Liver (tissue), 9 donors: ENCODE measurements around the gene RAP1GAP2. TPM values are rescaled to one million over a fixed set of nuclear protein-coding genes. Genes with fewer than 3 reads are reported as not detected.

Experiments used
- DNase-seq: peaks from one replicate; pipeline ENCODE4 v3.0.0-alpha.2; 2017; ENCODE audit warnings: low spot score
- H3K27ac ChIP-seq, 2 donors: one replicate each; pipeline ENCODE4 v1.7.0; 2013; ENCODE audit warnings: inconsistent platforms in 2 of 2, low read length in 2 of 2, control low read depth in 1 of 2, low read depth in 1 of 2, mild to moderate bottlenecking in 1 of 2
- H3K27me3 ChIP-seq, 4 donors: one replicate each; pipeline versions ENCODE4 v1.6.1 to v1.7.0; 2013; ENCODE audit warnings: low read length in 3 of 4, inconsistent platforms in 1 of 4, mild to moderate bottlenecking in 1 of 4, moderate library complexity in 1 of 4; ENCODE audit not compliant: control insufficient read depth in 4 of 4, insufficient read depth in 4 of 4
- H3K36me3 ChIP-seq, 4 donors: one replicate each; pipeline versions ENCODE4 v1.6.1 to v1.7.0; 2013; ENCODE audit warnings: low read length in 3 of 4, mild to moderate bottlenecking in 3 of 4, low read depth in 1 of 4, moderate library complexity in 1 of 4; ENCODE audit not compliant: control insufficient read depth in 4 of 4, insufficient read depth in 3 of 4
- H3K4me1 ChIP-seq, 4 donors: one replicate each; pipeline versions ENCODE4 v1.6.1 to v1.7.0; 2013; ENCODE audit warnings: low read length in 3 of 4, mild to moderate bottlenecking in 3 of 4, moderate library complexity in 1 of 4; ENCODE audit not compliant: control insufficient read depth in 4 of 4, insufficient read depth in 4 of 4
- H3K4me3 ChIP-seq, 3 donors: one replicate each; pipeline versions ENCODE4 v1.6.1 to v1.7.0; 2013; ENCODE audit warnings: low read length in 3 of 3, control low read depth in 1 of 3, low read depth in 1 of 3, mild to moderate bottlenecking in 1 of 3
- H3K9ac ChIP-seq, 2 donors: one replicate each; pipeline ENCODE4 v1.7.0; 2013; ENCODE audit warnings: low read length in 2 of 2, mild to moderate bottlenecking in 2 of 2, moderate library complexity in 2 of 2, control low read depth in 1 of 2, low read depth in 1 of 2
- H3K9me3 ChIP-seq, 4 donors: one replicate each; pipeline versions ENCODE4 v1.6.1 to v1.7.0; 2013; ENCODE audit warnings: low read length in 3 of 4; ENCODE audit not compliant: control insufficient read depth in 4 of 4
- EGR1 ChIP-seq, 2 donors: IDR thresholded peaks; 2 replicates each; pipeline ENCODE4 v1.6.1; 2016 to 2018; ENCODE audit warnings: antibody characterized with exemption in 2 of 2, low read depth in 2 of 2
- FOXA1 ChIP-seq: IDR thresholded peaks from 2 replicates; pipeline ENCODE4 v1.6.1; 2016; ENCODE audit warnings: antibody characterized with exemption
- GABPA ChIP-seq, 2 donors: IDR thresholded peaks in 1 of 2; conservative IDR thresholded peaks in 1 of 2; 2 replicates each; pipeline ENCODE4 v1.6.1; 2016; ENCODE audit warnings: antibody characterized with exemption in 2 of 2, mild to moderate bottlenecking in 1 of 2, moderate library complexity in 1 of 2
- HNF4A ChIP-seq, 2 donors: conservative IDR thresholded peaks; 2 replicates each; pipeline ENCODE4 v1.6.1; 2016; ENCODE audit warnings: antibody characterized with exemption in 2 of 2, mild to moderate bottlenecking in 2 of 2
- HNF4G ChIP-seq: IDR thresholded peaks from 2 replicates; pipeline ENCODE4 v1.6.1; 2016; ENCODE audit warnings: antibody characterized with exemption
- JUND ChIP-seq, 2 donors: IDR thresholded peaks; 2 replicates each; pipeline ENCODE4 v1.6.1; 2016; ENCODE audit warnings: antibody characterized with exemption in 2 of 2
- NR2F2 ChIP-seq: IDR thresholded peaks from 2 replicates; pipeline ENCODE4 v1.6.1; 2016; ENCODE audit warnings: antibody characterized with exemption
- RAD21 ChIP-seq, 2 donors: IDR thresholded peaks; 2 replicates each; pipeline ENCODE4 v1.6.1; 2016; ENCODE audit warnings: antibody characterized with exemption in 2 of 2, mild to moderate bottlenecking in 2 of 2
- RXRA ChIP-seq, 2 donors: IDR thresholded peaks; 2 replicates each; pipeline ENCODE4 v1.6.1; 2017 to 2018; ENCODE audit warnings: antibody characterized with exemption in 2 of 2, mild to moderate bottlenecking in 1 of 2
- SP1 ChIP-seq: IDR thresholded peaks from 2 replicates; pipeline ENCODE4 v1.6.1; 2018; ENCODE audit warnings: antibody characterized with exemption, mild to moderate bottlenecking
- TAF1 ChIP-seq: conservative IDR thresholded peaks from 2 replicates; pipeline ENCODE4 v1.6.1; 2016; ENCODE audit warnings: antibody characterized with exemption, mild to moderate bottlenecking
- YY1 ChIP-seq: IDR thresholded peaks from 2 replicates; pipeline ENCODE4 v1.6.1; 2016; ENCODE audit warnings: antibody characterized with exemption, mild to moderate bottlenecking
- WGBS: extraction: QIAGEN DNeasy Blood & Tissue Kit; methylation state at CpG from one replicate; pipeline ENCODE4 v1.1.7; 2013; 5-methylcytosine and 5-hydroxymethylcytosine counted together
- polyA plus RNA-seq, 2 donors: library from polyadenylated mRNA; stranded (reverse) in 1 of 2; unstranded in 1 of 2; fragments of 200-250 nt in 1 of 2; fragments of >200 nt in 1 of 2; fragmentation: Nextera tagmentation in 1 of 2; extraction: Ambion mirVana in 1 of 2; gene quantifications; one replicate each; pipeline versions ENCODE4 v1.2.1 to v1.2.3, GENCODE V29; 2013 to 2015
- total RNA-seq, 2 donors: library from RNA; depleted of rRNA; stranded (reverse); fragments of >200 nt; gene quantifications; one replicate each; pipeline ENCODE4 v1.2.3, GENCODE V29; 2014
- TF ChIP-seq, protein P1 (sequence below): IDR thresholded peaks from 2 replicates; pipeline ENCODE4 v1.6.1; 2016; ENCODE audit warnings: antibody characterized with exemption
- TF ChIP-seq, protein P2 (sequence below): fragments of 150-350 bp; IDR thresholded peaks from 2 replicates; pipeline ENCODE4 v1.5.1; 2017; ENCODE audit warnings: improper control_type of control experiment, low read depth, low read length; ENCODE audit not compliant: missing input control
- TF ChIP-seq, protein P3 (sequence below): IDR thresholded peaks from 2 replicates; pipeline ENCODE4 v1.6.1; 2016; ENCODE audit warnings: antibody characterized with exemption, mild to moderate bottlenecking
- TF ChIP-seq, protein P4 (sequence below): IDR thresholded peaks from 2 replicates; pipeline ENCODE4 v1.6.1; 2016; ENCODE audit warnings: antibody characterized with exemption
- TF ChIP-seq, protein P5 (sequence below): IDR thresholded peaks from 2 replicates; pipeline ENCODE4 v1.6.1; 2016; ENCODE audit warnings: antibody characterized with exemption
- donor health status: healthy.
- donor health status: healthy.
- donor health status: healthy.
- donor health status: healthy.
- donor health status: healthy.

The RAP1GAP2 gene
- total and polyA plus RNA-seq, 4 donors: 0.56 to 1.7 (median 1.1) TPM

DNA sequence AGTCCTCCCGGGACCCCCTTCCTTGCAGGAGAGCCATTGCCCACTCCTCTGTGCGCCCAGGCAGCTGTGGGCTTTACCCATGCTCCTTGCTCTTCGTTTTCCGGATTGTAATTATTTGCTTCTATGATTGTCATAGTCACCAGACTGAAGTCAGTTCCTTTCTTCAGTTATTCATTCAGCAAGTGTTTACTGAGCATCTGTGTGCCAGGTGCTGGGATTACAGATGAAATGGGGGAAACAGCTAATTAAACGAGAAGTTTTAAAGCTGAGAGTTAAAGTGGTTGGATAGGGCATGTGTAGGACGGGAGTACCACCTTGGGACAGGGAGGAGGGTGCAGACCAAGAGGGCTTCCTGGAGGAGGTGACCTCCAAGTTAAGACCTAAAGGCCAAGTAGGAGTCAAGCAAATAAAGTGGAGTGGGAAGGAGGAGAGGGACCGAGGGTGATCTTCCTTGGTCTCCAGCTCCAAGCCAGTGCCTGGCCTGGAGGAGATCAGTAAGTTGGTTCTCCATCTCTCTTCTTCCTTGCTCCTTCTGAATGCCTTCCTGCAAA lies 140.6 kb downstream of the RAP1GAP2 start:
- Histone ChIP-seq H3K4me1 (no peaks in the 10 kb centered on the region), H3K36me3 (no peaks in the 10 kb centered on the region), H3K9ac (no peak overlapping the region), H3K4me3 (no peak overlapping the region), H3K9me3 (no peaks in the 10 kb centered on the region), H3K27me3 (peaks cover 0 to 2% (median 0%) of the 10 kb centered on the region in 4 donors), H3K27ac (no peak overlapping the region)
- WGBS: 85% methylated on average over 7 of the region's 7 CpGs
- TF ChIP-seq RAD21 (IDR thresholded peaks at IDR 0.05): no peak
- no peak for TF ChIP-seq JUND (IDR thresholded peaks at IDR 0.05)
- TF ChIP-seq RXRA (IDR thresholded peaks at IDR 0.05): no peak
- TF ChIP-seq, protein P1, sequence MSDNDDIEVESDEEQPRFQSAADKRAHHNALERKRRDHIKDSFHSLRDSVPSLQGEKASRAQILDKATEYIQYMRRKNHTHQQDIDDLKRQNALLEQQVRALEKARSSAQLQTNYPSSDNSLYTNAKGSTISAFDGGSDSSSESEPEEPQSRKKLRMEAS: no peak
- TF ChIP-seq GABPA (IDR thresholded peaks at IDR 0.05 in 1 of 2, conservative IDR thresholded peaks at IDR 0.05 in 1 of 2): no peak
- TF ChIP-seq SP1: no peak
- TF ChIP-seq YY1: no peak
- TF ChIP-seq, protein P2, sequence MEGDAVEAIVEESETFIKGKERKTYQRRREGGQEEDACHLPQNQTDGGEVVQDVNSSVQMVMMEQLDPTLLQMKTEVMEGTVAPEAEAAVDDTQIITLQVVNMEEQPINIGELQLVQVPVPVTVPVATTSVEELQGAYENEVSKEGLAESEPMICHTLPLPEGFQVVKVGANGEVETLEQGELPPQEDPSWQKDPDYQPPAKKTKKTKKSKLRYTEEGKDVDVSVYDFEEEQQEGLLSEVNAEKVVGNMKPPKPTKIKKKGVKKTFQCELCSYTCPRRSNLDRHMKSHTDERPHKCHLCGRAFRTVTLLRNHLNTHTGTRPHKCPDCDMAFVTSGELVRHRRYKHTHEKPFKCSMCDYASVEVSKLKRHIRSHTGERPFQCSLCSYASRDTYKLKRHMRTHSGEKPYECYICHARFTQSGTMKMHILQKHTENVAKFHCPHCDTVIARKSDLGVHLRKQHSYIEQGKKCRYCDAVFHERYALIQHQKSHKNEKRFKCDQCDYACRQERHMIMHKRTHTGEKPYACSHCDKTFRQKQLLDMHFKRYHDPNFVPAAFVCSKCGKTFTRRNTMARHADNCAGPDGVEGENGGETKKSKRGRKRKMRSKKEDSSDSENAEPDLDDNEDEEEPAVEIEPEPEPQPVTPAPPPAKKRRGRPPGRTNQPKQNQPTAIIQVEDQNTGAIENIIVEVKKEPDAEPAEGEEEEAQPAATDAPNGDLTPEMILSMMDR: no peak
- TF ChIP-seq, protein P3, sequence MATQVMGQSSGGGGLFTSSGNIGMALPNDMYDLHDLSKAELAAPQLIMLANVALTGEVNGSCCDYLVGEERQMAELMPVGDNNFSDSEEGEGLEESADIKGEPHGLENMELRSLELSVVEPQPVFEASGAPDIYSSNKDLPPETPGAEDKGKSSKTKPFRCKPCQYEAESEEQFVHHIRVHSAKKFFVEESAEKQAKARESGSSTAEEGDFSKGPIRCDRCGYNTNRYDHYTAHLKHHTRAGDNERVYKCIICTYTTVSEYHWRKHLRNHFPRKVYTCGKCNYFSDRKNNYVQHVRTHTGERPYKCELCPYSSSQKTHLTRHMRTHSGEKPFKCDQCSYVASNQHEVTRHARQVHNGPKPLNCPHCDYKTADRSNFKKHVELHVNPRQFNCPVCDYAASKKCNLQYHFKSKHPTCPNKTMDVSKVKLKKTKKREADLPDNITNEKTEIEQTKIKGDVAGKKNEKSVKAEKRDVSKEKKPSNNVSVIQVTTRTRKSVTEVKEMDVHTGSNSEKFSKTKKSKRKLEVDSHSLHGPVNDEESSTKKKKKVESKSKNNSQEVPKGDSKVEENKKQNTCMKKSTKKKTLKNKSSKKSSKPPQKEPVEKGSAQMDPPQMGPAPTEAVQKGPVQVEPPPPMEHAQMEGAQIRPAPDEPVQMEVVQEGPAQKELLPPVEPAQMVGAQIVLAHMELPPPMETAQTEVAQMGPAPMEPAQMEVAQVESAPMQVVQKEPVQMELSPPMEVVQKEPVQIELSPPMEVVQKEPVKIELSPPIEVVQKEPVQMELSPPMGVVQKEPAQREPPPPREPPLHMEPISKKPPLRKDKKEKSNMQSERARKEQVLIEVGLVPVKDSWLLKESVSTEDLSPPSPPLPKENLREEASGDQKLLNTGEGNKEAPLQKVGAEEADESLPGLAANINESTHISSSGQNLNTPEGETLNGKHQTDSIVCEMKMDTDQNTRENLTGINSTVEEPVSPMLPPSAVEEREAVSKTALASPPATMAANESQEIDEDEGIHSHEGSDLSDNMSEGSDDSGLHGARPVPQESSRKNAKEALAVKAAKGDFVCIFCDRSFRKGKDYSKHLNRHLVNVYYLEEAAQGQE: no peak
- TF ChIP-seq HNF4G: no peak
- TF ChIP-seq NR2F2: no peak
- no peak for TF ChIP-seq FOXA1
- no peak for TF ChIP-seq TAF1
- TF ChIP-seq, protein P4, sequence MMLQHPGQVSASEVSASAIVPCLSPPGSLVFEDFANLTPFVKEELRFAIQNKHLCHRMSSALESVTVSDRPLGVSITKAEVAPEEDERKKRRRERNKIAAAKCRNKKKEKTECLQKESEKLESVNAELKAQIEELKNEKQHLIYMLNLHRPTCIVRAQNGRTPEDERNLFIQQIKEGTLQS: no peak
- no peak for TF ChIP-seq HNF4A (conservative IDR thresholded peaks at IDR 0.05)
- no peak for TF ChIP-seq EGR1 (IDR thresholded peaks at IDR 0.05; ENCODE audit: low read depth in 2 of 2)
- TF ChIP-seq, protein P5, sequence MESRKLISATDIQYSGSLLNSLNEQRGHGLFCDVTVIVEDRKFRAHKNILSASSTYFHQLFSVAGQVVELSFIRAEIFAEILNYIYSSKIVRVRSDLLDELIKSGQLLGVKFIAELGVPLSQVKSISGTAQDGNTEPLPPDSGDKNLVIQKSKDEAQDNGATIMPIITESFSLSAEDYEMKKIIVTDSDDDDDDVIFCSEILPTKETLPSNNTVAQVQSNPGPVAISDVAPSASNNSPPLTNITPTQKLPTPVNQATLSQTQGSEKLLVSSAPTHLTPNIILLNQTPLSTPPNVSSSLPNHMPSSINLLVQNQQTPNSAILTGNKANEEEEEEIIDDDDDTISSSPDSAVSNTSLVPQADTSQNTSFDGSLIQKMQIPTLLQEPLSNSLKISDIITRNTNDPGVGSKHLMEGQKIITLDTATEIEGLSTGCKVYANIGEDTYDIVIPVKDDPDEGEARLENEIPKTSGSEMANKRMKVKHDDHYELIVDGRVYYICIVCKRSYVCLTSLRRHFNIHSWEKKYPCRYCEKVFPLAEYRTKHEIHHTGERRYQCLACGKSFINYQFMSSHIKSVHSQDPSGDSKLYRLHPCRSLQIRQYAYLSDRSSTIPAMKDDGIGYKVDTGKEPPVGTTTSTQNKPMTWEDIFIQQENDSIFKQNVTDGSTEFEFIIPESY: no peak
- DNase-seq: no peak
